ENCODE results near the gene CNNM2.

DNA sequence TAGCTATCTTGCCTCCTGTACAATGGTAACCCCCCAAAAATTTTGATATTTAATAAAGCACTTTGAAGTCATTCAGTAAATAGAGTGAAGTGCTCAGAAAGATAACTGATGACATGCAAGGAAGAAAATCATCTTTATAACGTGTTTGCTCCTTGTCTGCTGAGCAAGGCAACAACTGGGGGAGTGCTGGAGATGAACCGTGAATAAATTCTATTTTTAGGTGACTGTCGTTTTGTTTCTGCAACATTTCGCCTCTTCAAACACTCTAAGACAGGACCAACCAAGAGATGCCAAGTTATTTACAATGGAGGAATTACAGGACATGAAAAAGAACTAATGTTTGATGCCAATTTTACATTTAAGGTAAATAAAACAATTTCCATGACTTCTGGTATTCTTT, 39.5 kb upstream of the CNNM2 start:
- TF ChIP-seq CTCF (IDR thresholded peaks at IDR 0.05) (no peak), POLR2A (IDR thresholded peaks at IDR 0.05) (no peak), POLR2AphosphoS5 (IDR thresholded peaks at IDR 0.05) (no peak), EP300 (IDR thresholded peaks at IDR 0.05) (no peak)
